GM12865 (cell line): Measurements from ENCODE around the gene PAX8.
"Not testable (repeated sequence)": the region's sequence is repeated elsewhere in the genome, so short reads cannot be mapped to it uniquely, and the experiment has no call there.

Source experiments
- DNase-seq: peaks from one replicate; pipeline ENCODE4 v3.0.0; 2010; ENCODE audit warnings: low read depth
- H3K4me3 ChIP-seq: 2 replicates; pipeline ENCODE4 v1.5.1; 2011; ENCODE audit warnings: mild to moderate bottlenecking, low read depth, low read length, control low read depth
- TF ChIP-seq, protein P1 (sequence below): IDR thresholded peaks from 2 replicates; pipeline ENCODE4 v1.5.1; 2011; ENCODE audit warnings: low read length, control low read depth, low read depth, inconsistent platforms; ENCODE audit not compliant: insufficient read depth; ENCODE audit errors: missing control alignments

Gene PAX8

DNA sequence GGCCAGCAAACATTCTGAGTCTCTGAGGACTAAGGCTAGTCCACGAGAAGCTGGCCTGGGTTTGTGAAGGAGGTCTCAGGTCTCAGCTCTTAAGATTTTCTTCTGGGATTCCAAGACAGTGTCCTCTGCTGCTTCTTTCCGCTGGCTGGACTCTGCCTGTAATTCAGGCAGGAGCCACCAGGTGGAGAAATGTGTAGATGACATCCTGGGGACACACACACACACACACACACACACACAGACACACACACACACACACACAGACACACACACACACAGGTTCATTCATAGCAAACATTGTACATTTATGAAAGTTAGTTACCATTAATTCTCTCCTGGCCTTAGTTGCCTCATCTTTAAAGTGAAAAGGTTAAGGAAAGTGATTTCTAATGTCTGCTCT, 18.9 kb upstream of the PAX8 start:
- not testable (repeated sequence) for H3K4me3 ChIP-seq
- TF ChIP-seq, protein P1, sequence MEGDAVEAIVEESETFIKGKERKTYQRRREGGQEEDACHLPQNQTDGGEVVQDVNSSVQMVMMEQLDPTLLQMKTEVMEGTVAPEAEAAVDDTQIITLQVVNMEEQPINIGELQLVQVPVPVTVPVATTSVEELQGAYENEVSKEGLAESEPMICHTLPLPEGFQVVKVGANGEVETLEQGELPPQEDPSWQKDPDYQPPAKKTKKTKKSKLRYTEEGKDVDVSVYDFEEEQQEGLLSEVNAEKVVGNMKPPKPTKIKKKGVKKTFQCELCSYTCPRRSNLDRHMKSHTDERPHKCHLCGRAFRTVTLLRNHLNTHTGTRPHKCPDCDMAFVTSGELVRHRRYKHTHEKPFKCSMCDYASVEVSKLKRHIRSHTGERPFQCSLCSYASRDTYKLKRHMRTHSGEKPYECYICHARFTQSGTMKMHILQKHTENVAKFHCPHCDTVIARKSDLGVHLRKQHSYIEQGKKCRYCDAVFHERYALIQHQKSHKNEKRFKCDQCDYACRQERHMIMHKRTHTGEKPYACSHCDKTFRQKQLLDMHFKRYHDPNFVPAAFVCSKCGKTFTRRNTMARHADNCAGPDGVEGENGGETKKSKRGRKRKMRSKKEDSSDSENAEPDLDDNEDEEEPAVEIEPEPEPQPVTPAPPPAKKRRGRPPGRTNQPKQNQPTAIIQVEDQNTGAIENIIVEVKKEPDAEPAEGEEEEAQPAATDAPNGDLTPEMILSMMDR: peak; percentile 32
- DNase-seq: peak; percentile 43

DNA sequence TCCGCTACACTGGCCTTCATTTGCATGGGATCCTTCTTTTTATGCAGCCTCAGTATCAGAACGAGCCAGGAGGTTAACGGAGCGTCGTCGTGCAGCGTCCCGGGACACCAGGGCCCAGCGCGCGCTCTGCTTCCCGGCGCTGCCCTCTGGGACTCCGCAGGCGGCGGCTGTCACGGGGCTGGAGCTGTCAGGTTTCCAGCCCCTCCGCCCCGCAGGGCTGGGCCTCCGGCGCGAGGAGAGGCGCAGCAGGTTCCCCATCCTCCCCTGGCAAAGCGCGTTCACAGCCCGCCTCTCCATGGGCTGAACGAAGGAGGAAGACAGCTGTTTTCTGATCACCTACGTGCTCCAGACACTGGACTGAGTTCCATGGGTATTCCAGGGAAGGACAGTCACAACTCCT, 12.5 kb upstream of the PAX8 start:
- no peak for DNase-seq
- no peak overlapping the region for H3K4me3 ChIP-seq
- TF ChIP-seq, protein P1: no peak

DNA sequence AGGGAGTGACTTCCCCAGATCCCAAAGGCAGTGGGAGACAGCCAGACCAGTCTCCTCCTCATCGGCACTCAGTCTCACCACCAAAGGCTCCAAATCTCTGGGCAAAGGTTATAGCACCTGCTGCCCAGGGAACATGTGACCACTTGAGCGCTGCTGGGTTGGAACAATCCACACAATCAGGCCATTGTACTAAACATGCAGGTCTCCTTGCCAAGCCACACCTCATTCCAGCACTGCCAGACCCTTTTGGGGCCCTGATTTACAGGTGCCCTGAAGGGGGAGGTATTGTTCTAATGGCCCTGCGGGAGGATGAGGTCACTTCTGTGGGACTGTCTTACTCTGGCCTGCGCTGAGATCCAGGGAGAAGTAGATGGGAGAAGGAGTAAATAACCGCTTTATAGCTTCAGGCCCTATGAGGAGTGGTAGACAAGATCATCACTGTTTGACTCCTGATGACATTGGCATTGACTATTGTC, 10.0 kb upstream of the PAX8 start:
- DNase-seq, H3K4me3 ChIP-seq: not testable (repeated sequence)

DNA sequence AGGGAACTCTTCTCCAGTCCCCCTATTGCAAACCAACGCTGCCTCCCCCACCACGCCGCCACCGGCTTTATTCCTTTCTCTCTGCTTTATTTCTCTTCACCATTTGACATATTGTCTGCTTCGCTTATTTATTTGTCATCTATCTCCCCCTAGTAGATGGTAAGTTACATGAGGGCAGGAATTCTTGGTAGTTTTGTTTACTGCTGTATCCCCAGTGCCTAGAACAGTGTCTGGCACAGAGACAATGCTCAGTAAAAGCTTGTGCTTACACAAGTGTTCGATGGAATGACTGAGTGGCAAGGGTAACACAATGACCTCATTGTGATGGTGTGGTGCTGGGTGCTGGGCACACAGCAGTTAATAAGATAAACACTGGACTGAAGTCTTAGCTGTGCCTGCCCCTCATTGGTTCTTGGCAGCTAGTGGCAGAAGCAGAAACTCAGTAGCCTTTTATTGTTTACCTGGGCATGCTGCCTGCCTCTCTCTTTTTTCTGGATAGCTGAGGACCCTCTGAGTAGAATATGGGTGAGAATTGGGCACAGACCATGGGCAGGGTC, 9.5 kb upstream of the PAX8 start:
- not testable (repeated sequence) for H3K4me3 ChIP-seq, DNase-seq

DNA sequence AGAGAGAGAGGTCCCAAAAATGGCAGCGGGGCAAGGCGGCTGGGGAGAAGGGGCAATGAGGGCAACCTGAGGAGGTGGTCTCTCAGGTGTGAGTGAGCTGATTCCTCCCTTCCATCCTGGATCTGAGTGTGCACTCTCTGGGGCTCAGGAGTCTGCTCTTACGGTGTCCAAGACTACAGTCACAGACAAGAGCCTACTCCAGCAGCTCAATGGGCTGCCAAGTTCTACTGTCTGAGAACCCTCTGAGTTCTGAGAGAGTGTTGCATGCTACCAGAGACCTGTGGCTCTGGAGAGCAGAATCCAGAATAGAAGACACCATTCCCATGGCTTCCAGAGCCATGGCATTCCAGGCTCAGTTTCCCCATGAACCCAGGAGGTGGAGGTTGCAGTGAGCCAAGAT, 7.1 kb upstream of the PAX8 start:
- TF ChIP-seq, protein P1: no peak
- no peak overlapping the region for H3K4me3 ChIP-seq
- no peak for DNase-seq

DNA sequence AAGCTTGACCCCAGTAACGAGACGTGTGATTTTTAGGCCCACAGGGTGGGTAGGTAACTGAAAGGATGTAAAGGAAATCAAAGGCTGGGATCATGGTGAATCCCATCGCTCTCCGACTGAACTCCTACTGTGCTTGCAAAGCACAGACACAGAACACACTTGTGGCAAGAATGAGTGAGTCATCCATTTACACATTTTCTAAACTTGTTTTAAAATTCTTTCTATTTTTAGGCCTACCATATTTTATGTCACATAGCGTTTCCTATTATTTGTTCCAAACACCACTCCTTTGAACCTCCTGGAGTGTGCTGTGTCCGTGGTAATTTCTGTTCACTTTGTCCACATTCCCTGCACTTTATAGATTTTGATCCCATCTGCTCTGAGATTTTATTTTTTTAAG, 6.3 kb upstream of the PAX8 start:
- H3K4me3 ChIP-seq, DNase-seq: not testable (repeated sequence)

DNA sequence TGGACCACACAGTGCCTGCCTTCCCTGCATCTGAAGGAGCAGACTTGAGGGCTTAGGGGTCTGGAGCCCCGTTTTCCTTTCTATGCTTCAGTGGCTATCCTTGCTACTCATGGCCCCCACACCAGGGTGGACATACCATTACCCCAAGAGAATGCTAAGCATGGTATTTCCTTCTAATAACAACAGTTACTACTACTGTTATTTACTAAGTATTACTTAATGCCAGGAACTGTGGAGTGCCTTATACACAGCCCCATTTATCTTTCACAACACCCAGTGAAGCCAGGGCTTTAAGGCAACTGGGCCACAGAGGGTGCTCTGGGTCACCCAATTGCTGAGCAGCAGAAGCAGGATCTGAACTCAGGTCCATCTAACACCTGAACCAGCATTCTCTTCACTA, 5.8 kb upstream of the PAX8 start:
- TF ChIP-seq, protein P1: no peak
- DNase-seq: no peak
- H3K4me3 ChIP-seq: no peak overlapping the region

DNA sequence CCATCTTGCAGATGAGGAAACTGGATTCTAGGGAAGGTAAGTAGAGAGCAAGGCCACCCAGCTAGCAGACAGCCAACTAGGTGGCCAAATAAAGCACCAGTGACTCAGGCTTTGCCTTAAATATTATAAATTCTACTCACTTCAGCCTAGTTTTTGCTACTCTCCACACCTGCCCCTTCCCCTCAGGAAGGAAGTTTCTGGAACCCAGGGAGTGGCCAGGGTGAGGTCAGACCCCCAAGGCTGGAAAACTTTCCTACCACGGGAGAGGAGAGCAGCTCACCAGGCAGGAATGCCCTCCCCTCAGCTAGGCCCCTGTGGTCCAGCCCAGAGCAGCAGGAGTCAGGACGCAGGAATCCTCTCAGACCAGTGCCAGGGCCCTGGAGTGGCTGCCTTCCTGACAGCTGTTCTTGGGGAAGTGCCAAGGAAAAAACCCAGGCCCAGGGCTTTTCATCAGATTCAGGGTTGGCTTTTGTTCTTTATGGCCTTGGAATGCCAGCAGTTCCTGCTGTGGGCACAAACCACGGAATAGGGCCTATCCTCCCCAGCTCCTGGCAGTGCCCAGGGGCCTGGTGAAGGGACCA, 5.1 kb upstream of the PAX8 start:
- no peak overlapping the region for H3K4me3 ChIP-seq
- no peak for DNase-seq
- TF ChIP-seq, protein P1: no peak
